Osteoblast (primary cell): ENCODE measurements around the gene OR51A7. TPM values are rescaled to one million over a fixed set of nuclear protein-coding genes. Genes with fewer than 3 reads are reported as not detected.

ENCODE experiments used
- DNase-seq: peaks from one replicate; pipeline ENCODE4 v3.0.0; 2011; ENCODE audit warnings: low spot score, mixed read lengths; ENCODE audit not compliant: insufficient read length; ENCODE audit errors: missing footprints
- H2AFZ ChIP-seq: 2 replicates; pipeline ENCODE4 v1.6.0; 2011; ENCODE audit warnings: mild to moderate bottlenecking, low read length
- H3K27ac ChIP-seq: 2 replicates; pipeline ENCODE4 v1.5.1; 2011; ENCODE audit warnings: mild to moderate bottlenecking, low read depth, low read length, moderate library complexity
- H3K27me3 ChIP-seq: 2 replicates; pipeline ENCODE4 v1.6.0; 2012; ENCODE audit warnings: mild to moderate bottlenecking, control low read depth, inconsistent platforms, low read length, moderate library complexity; ENCODE audit not compliant: insufficient read depth
- H3K36me3 ChIP-seq: 2 replicates; pipeline ENCODE4 v1.5.1; 2011; ENCODE audit warnings: mild to moderate bottlenecking, low read length, control low read depth, moderate library complexity; ENCODE audit not compliant: insufficient read depth
- H3K4me1 ChIP-seq: 2 replicates; pipeline ENCODE4 v1.5.1; 2011; ENCODE audit warnings: mild to moderate bottlenecking, low read length, control low read depth, moderate library complexity; ENCODE audit not compliant: insufficient read depth
- H3K4me2 ChIP-seq: 2 replicates; pipeline ENCODE4 v1.6.0; 2011; ENCODE audit warnings: mild to moderate bottlenecking, low read length; ENCODE audit not compliant: insufficient read depth
- H3K4me3 ChIP-seq: fragments of 200-600 bp; sonication (generic); 3 replicates; pipeline ENCODE4 v1.5.1; 2012; ENCODE audit warnings: mild to moderate bottlenecking, low read length, inconsistent platforms; ENCODE audit not compliant: insufficient read depth
- H3K79me2 ChIP-seq: 2 replicates; pipeline ENCODE4 v1.6.0; 2012; ENCODE audit warnings: mild to moderate bottlenecking, low read length, control low read depth, inconsistent platforms; ENCODE audit not compliant: insufficient read depth
- H3K9me3 ChIP-seq: 2 replicates; pipeline ENCODE4 v1.5.1; 2011; ENCODE audit warnings: low read depth, low read length, control low read depth
- H4K20me1 ChIP-seq: 2 replicates; pipeline ENCODE4 v1.6.0; 2012; ENCODE audit warnings: mild to moderate bottlenecking, low read length, control low read depth; ENCODE audit not compliant: insufficient read depth
- total RNA-seq: library from RNA; depleted of rRNA; stranded (reverse); fragments of >200 nt; gene quantifications from 2 replicates; pipeline ENCODE4 v1.2.3, GENCODE V29; 2012
- TF ChIP-seq, protein P1 (sequence below): IDR thresholded peaks from 2 replicates; pipeline ENCODE4 v1.5.1; 2011; ENCODE audit warnings: mild to moderate bottlenecking, low read depth, low read length, moderate library complexity; ENCODE audit errors: extremely low read depth

The OR51A7 gene
- total RNA-seq, 1 donor, result not detected

DNA sequence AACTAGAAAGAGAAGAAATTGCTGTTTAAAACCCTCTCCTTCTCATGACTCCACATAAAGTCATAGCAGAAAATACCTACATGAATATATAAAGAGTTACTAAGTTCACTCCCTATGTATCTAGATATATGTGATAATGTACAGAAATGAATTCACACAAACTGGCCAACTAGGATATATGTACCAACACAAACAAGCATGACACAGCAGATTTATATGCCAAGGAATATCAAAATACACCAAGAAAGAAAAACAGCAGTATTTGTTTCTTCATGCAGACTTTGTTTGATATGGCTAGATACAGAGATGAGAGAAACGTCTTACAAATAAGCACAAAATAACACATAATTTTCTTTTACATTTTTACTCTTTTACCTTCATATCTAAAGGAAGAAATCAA, 18.7 kb downstream of the OR51A7 start:
- no peak overlapping the region for H2AFZ ChIP-seq
- H3K9me3 ChIP-seq, result no peaks in the 10 kb centered on the region
- H3K4me2 ChIP-seq, result no peak overlapping the region
- H3K27ac ChIP-seq, result no peak overlapping the region
- TF ChIP-seq, protein P1, sequence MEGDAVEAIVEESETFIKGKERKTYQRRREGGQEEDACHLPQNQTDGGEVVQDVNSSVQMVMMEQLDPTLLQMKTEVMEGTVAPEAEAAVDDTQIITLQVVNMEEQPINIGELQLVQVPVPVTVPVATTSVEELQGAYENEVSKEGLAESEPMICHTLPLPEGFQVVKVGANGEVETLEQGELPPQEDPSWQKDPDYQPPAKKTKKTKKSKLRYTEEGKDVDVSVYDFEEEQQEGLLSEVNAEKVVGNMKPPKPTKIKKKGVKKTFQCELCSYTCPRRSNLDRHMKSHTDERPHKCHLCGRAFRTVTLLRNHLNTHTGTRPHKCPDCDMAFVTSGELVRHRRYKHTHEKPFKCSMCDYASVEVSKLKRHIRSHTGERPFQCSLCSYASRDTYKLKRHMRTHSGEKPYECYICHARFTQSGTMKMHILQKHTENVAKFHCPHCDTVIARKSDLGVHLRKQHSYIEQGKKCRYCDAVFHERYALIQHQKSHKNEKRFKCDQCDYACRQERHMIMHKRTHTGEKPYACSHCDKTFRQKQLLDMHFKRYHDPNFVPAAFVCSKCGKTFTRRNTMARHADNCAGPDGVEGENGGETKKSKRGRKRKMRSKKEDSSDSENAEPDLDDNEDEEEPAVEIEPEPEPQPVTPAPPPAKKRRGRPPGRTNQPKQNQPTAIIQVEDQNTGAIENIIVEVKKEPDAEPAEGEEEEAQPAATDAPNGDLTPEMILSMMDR, result no peak
- no peaks in the 10 kb centered on the region for H3K4me1 ChIP-seq
- H4K20me1 ChIP-seq, result no peaks in the 10 kb centered on the region
- H3K36me3 ChIP-seq, result no peaks in the 10 kb centered on the region
- H3K4me3 ChIP-seq, result no peak overlapping the region
- DNase-seq, result peak; percentile 35
- no peaks in the 10 kb centered on the region for H3K27me3 ChIP-seq
- no peaks in the 10 kb centered on the region for H3K79me2 ChIP-seq

DNA sequence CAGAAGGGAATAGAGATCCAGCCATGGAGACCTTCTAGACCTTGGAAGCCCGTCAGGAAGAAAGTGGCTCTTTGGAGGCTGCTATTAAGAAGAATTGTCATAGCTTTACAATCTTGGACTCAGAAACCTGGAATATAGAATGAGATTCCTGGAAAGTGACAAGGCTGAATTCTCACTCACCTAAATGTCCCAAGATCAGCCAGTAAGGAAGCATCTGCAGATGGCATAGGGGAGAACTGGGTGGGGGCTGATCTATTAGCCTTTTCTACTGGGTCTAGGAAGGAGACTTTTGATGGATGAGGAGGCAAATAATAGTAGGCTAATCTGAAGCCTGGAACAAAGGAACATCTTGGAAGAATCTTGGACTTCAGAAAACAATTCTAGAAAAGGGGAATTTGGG, 20.7 kb downstream of the OR51A7 start, which contains the start of gene OR51G1:
Gene OR51G1 (minus strand): TSS at position 101 of the 400 bp plus-strand sequence. CDS start 0 bp downstream, at position 101.
- no peak within 1 kb of the TSS for H2AFZ ChIP-seq
- no peaks in the 10 kb centered on the region for H3K79me2 ChIP-seq
- H3K4me1 ChIP-seq, result no peaks in the 10 kb centered on the region
- no peak for DNase-seq
- H3K36me3 ChIP-seq, result no peaks in the 10 kb centered on the region
- no peak within 1 kb of the TSS for H3K4me3 ChIP-seq
- no peaks in the 10 kb centered on the region for H4K20me1 ChIP-seq
- TF ChIP-seq, protein P1, result no peak
- H3K27me3 ChIP-seq, result no peaks in the 10 kb centered on the region
- H3K9me3 ChIP-seq, result no peaks in the 10 kb centered on the region
- no peak within 1 kb of the TSS for H3K4me2 ChIP-seq
- no peak within 1 kb of the TSS for H3K27ac ChIP-seq

DNA sequence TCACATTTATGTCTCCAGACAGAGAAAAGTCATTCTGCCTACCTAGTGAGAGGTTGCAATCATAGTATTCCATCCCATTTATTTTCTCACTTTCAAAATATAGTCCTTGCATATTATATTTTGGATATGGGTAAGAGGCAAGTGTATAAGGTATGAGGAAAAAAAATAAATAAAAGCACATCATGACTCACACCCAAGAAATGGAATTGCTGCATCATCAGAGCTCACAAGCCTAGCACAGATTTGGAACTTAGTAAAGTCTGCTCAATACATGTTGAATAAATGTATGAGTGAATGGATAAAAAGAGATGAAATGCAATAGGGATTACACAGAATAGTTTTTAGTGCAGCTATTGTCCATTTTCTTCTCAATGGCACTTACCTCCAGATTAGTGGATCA, 23.0 kb downstream of the OR51A7 start:
- Histone ChIP-seq H3K9me3 (no peaks in the 10 kb centered on the region), H3K4me1 (no peaks in the 10 kb centered on the region), H3K4me2 (no peak overlapping the region), H2AFZ (no peak overlapping the region), H3K36me3 (no peaks in the 10 kb centered on the region), H3K4me3 (no peak overlapping the region), H3K27me3 (no peaks in the 10 kb centered on the region), H3K27ac (no peak overlapping the region), H3K79me2 (no peaks in the 10 kb centered on the region), H4K20me1 (no peaks in the 10 kb centered on the region)
- DNase-seq, result no peak
- TF ChIP-seq, protein P1, result no peak

DNA sequence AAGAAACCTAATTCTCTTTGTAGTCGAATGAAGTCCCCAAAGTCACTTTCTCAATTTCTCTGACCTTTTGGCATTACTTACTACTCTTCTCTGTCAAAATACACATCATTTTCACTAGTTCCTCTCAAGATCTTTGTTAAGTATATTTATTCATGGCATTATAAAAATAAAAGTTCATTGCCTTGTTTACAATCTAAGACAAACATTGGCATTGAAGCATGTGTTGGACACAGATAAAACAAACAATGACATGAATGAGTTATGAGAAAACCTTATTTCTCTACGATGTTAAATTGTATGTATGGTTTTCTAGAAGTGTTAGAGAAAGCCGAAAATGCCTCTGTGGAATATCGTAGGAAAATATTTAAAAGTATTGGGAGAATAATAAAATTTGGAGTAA, 29.2 kb downstream of the OR51A7 start:
- no peaks in the 10 kb centered on the region for H3K79me2 ChIP-seq
- no peak overlapping the region for H2AFZ ChIP-seq
- H3K4me1 ChIP-seq, result no peaks in the 10 kb centered on the region
- H3K4me3 ChIP-seq, result no peak overlapping the region
- DNase-seq, result no peak
- no peaks in the 10 kb centered on the region for H3K27me3 ChIP-seq
- no peak overlapping the region for H3K27ac ChIP-seq
- TF ChIP-seq, protein P1, result no peak
- H3K4me2 ChIP-seq, result no peak overlapping the region
- no peaks in the 10 kb centered on the region for H3K9me3 ChIP-seq
- H3K36me3 ChIP-seq, result no peaks in the 10 kb centered on the region
- no peaks in the 10 kb centered on the region for H4K20me1 ChIP-seq
